H1 (cell line): ENCODE results near the gene ZNF771. TPM values are rescaled to one million over a fixed set of nuclear protein-coding genes. Genes with fewer than 3 reads are reported as not detected.

ENCODE experiments used
- BRCA1 ChIP-seq: IDR thresholded peaks from 2 replicates; pipeline ENCODE4 v1.6.1; 2012; ENCODE audit warnings: low read depth, low read length, improper control_type of control experiment
- CHD1 ChIP-seq: IDR thresholded peaks from 2 replicates; pipeline ENCODE4 v1.6.1; 2012; ENCODE audit warnings: low read depth, low read length, improper control_type of control experiment
- CREB1 ChIP-seq: IDR thresholded peaks from 2 replicates; pipeline ENCODE4 v1.6.1; 2012; ENCODE audit warnings: inconsistent platforms
- EP300 ChIP-seq, 2 experiments: IDR thresholded peaks; 1 replicate in 1 of 2; 2 replicates in 1 of 2; pipeline ENCODE4 v1.6.1; 2011 to 2012; ENCODE audit warnings: low read depth in 2 of 2, low read length in 2 of 2, mild to moderate bottlenecking in 2 of 2, borderline replicate concordance in 1 of 2, inconsistent platforms in 1 of 2, moderate library complexity in 1 of 2
- TAF1 ChIP-seq: IDR thresholded peaks from 2 replicates; pipeline ENCODE4 v1.6.1; 2011; ENCODE audit warnings: mild to moderate bottlenecking, low read depth, low read length
- polyA plus RNA-seq, 7 experiments: library from polyadenylated mRNA; depleted of rRNA in 3 of 7; stranded (reverse) in 5 of 7; unstranded in 2 of 7; fragments of >200 nt in 5 of 7; fragments of 200-250 nt in 2 of 7; gene quantifications; 1 replicate in 5 of 7; 2 replicates in 1 of 7; 4 replicates in 1 of 7; pipeline versions ENCODE4 v1.2.1 to v1.2.3, GENCODE V29; 2011 to 2013; ENCODE audit warnings: missing spikeins in 2 of 7, mixed read lengths in 2 of 7
- total RNA-seq: library from RNA; stranded (reverse); fragmentation: NEBNext Ultra II Directional; extraction: Animal tissue kit (Norgen Biotek cat#: 25700); gene quantifications from 2 replicates; pipeline ENCODE4 v1.2.1, GENCODE V29; 2021
- TF ChIP-seq, protein P1 (sequence below): fragments of 300-600 bp; sonication (generic); IDR thresholded peaks from 2 replicates; pipeline ENCODE4 v1.7.1; 2012; ENCODE audit warnings: low read length, moderate library complexity, mild to moderate bottlenecking, inconsistent platforms; ENCODE audit not compliant: insufficient replicate concordance
- TF ChIP-seq, protein P2 (sequence below): IDR thresholded peaks from 2 replicates; pipeline ENCODE4 v1.6.1; 2012; ENCODE audit warnings: inconsistent platforms

The ZNF771 gene
- total and polyA plus RNA-seq, 2 of the 8 experiments (the other 6 are each of a cell fraction or from before 2014, with no cell fraction given): 10.6 to 15.7 TPM

DNA sequence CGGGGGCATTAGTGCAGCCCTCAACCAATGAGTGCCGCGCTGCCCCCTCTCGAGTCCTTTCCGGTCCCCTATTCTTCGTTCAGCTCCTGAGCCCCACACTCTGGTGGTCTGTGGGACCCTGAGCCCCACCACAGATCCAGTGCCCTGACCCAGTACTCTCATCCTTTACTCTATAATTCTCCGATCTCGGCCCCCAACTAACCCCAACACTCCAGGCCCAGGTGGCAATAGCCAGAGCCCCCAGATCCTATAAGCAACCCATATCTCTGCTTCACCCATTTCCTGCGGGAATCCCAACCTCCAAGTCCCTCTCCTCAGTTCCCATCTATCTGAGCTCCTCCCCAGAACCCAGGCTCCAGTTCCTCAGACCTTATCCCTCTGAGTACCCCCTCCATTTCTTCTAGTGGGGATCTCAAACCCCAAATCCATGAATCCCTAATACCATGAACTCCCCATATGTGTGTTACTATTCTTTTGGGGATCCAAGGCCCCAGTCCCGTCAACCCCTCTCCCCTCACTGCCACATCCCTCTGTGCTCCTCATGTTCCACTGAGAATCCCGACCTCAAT, 36.1 kb upstream of the ZNF771 start (continued):
- TF ChIP-seq, protein P1, sequence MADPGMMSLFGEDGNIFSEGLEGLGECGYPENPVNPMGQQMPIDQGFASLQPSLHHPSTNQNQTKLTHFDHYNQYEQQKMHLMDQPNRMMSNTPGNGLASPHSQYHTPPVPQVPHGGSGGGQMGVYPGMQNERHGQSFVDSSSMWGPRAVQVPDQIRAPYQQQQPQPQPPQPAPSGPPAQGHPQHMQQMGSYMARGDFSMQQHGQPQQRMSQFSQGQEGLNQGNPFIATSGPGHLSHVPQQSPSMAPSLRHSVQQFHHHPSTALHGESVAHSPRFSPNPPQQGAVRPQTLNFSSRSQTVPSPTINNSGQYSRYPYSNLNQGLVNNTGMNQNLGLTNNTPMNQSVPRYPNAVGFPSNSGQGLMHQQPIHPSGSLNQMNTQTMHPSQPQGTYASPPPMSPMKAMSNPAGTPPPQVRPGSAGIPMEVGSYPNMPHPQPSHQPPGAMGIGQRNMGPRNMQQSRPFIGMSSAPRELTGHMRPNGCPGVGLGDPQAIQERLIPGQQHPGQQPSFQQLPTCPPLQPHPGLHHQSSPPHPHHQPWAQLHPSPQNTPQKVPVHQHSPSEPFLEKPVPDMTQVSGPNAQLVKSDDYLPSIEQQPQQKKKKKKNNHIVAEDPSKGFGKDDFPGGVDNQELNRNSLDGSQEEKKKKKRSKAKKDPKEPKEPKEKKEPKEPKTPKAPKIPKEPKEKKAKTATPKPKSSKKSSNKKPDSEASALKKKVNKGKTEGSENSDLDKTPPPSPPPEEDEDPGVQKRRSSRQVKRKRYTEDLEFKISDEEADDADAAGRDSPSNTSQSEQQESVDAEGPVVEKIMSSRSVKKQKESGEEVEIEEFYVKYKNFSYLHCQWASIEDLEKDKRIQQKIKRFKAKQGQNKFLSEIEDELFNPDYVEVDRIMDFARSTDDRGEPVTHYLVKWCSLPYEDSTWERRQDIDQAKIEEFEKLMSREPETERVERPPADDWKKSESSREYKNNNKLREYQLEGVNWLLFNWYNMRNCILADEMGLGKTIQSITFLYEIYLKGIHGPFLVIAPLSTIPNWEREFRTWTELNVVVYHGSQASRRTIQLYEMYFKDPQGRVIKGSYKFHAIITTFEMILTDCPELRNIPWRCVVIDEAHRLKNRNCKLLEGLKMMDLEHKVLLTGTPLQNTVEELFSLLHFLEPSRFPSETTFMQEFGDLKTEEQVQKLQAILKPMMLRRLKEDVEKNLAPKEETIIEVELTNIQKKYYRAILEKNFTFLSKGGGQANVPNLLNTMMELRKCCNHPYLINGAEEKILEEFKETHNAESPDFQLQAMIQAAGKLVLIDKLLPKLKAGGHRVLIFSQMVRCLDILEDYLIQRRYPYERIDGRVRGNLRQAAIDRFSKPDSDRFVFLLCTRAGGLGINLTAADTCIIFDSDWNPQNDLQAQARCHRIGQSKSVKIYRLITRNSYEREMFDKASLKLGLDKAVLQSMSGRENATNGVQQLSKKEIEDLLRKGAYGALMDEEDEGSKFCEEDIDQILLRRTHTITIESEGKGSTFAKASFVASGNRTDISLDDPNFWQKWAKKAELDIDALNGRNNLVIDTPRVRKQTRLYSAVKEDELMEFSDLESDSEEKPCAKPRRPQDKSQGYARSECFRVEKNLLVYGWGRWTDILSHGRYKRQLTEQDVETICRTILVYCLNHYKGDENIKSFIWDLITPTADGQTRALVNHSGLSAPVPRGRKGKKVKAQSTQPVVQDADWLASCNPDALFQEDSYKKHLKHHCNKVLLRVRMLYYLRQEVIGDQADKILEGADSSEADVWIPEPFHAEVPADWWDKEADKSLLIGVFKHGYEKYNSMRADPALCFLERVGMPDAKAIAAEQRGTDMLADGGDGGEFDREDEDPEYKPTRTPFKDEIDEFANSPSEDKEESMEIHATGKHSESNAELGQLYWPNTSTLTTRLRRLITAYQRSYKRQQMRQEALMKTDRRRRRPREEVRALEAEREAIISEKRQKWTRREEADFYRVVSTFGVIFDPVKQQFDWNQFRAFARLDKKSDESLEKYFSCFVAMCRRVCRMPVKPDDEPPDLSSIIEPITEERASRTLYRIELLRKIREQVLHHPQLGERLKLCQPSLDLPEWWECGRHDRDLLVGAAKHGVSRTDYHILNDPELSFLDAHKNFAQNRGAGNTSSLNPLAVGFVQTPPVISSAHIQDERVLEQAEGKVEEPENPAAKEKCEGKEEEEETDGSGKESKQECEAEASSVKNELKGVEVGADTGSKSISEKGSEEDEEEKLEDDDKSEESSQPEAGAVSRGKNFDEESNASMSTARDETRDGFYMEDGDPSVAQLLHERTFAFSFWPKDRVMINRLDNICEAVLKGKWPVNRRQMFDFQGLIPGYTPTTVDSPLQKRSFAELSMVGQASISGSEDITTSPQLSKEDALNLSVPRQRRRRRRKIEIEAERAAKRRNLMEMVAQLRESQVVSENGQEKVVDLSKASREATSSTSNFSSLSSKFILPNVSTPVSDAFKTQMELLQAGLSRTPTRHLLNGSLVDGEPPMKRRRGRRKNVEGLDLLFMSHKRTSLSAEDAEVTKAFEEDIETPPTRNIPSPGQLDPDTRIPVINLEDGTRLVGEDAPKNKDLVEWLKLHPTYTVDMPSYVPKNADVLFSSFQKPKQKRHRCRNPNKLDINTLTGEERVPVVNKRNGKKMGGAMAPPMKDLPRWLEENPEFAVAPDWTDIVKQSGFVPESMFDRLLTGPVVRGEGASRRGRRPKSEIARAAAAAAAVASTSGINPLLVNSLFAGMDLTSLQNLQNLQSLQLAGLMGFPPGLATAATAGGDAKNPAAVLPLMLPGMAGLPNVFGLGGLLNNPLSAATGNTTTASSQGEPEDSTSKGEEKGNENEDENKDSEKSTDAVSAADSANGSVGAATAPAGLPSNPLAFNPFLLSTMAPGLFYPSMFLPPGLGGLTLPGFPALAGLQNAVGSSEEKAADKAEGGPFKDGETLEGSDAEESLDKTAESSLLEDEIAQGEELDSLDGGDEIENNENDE: no peak
- TF ChIP-seq BRCA1 (no peak), TAF1 (peak; percentile 29; the same call in 1 of the 2 replicates), CHD1 (no peak), CREB1 (no peak), EP300 (IDR thresholded peaks at IDR 0.05; ENCODE audit: borderline replicate concordance in 1 of 2, low read depth in 2 of 2, low read length in 2 of 2) (no peak)
- TF ChIP-seq, protein P2, sequence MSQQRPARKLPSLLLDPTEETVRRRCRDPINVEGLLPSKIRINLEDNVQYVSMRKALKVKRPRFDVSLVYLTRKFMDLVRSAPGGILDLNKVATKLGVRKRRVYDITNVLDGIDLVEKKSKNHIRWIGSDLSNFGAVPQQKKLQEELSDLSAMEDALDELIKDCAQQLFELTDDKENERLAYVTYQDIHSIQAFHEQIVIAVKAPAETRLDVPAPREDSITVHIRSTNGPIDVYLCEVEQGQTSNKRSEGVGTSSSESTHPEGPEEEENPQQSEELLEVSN: no peak
- TF ChIP-seq, all 59 proteins: peak for 1
